ENCODE measurements around the gene ADAM12. TPM values are rescaled to one million over a fixed set of nuclear protein-coding genes. Genes with fewer than 3 reads are reported as not detected.

Gene ADAM12
- total RNA-seq, 1 donor from 2014 or later = 14.4 TPM

- no peak for DNase-seq (ENCODE audit: low read depth)
Observed at GRCh38 chr10:126157189-126157588, 231.1 kb downstream of the ADAM12 start.

GRCh38 chr10:126156503-126156902 is 231.8 kb downstream of the ADAM12 start:
- DNase-seq (ENCODE audit: low read depth) = no peak

- no peak for DNase-seq (ENCODE audit: low read depth)
Observed at GRCh38 chr10:126156012-126156411, 232.3 kb downstream of the ADAM12 start.

GRCh38 chr10:126155528-126155927 is 232.7 kb downstream of the ADAM12 start:
- no peak for DNase-seq (ENCODE audit: low read depth)

GRCh38 chr10:126153711-126154628 is 234.3 kb downstream of the ADAM12 start:
- peak; percentile 87 for DNase-seq (ENCODE audit: low read depth)

- DNase-seq (ENCODE audit: low read depth) = peak; percentile 96
Observed at GRCh38 chr10:126147866-126148587, 240.2 kb downstream of the ADAM12 start.

- no peak for DNase-seq (ENCODE audit: low read depth)
Observed at GRCh38 chr10:126146771-126147170, 241.5 kb downstream of the ADAM12 start.

GRCh38 chr10:126143117-126143516 is 245.2 kb downstream of the ADAM12 start:
- no peak for DNase-seq (ENCODE audit: low read depth)

GRCh38 chr10:126140746-126141273 is 247.5 kb downstream of the ADAM12 start:
- no peak for DNase-seq (ENCODE audit: low read depth)

- no peak for DNase-seq (ENCODE audit: low read depth)
Observed at GRCh38 chr10:126137562-126138221, 250.6 kb downstream of the ADAM12 start.

GRCh38 chr10:126135941-126136595 is 252.2 kb downstream of the ADAM12 start:
- no peak for DNase-seq (ENCODE audit: low read depth)

GRCh38 chr10:126135177-126135576 is 253.1 kb downstream of the ADAM12 start:
- DNase-seq (ENCODE audit: low read depth) = no peak

GRCh38 chr10:126133906-126134656 is 254.2 kb downstream of the ADAM12 start:
- DNase-seq (ENCODE audit: low read depth) = peak; percentile 56

- peak; percentile 31 for DNase-seq (ENCODE audit: low read depth)
Observed at GRCh38 chr10:126133082-126133620, 255.1 kb downstream of the ADAM12 start.

GRCh38 chr10:126131341-126131740 is 256.9 kb downstream of the ADAM12 start:
- DNase-seq (ENCODE audit: low read depth) = no peak

- DNase-seq (ENCODE audit: low read depth) = peak; percentile 24
Observed at GRCh38 chr10:126130271-126130710, 258.0 kb downstream of the ADAM12 start.

GRCh38 chr10:126129026-126129425 is 259.3 kb downstream of the ADAM12 start:
- DNase-seq (ENCODE audit: low read depth) = no peak

- DNase-seq (ENCODE audit: low read depth) = no peak
Observed at GRCh38 chr10:126128581-126128980, 259.7 kb downstream of the ADAM12 start.

GRCh38 chr10:126127481-126128029 is 260.7 kb downstream of the ADAM12 start:
- DNase-seq (ENCODE audit: low read depth) = no peak
